SH-SY5Y (cell line): Measurements from ENCODE around the gene RPGRIP1.

Experiments
- GATA2 ChIP-seq: IDR thresholded peaks from 2 replicates; pipeline ENCODE4 v1.6.1; 2011; ENCODE audit warnings: mild to moderate bottlenecking, low read depth, low read length
- GATA3 ChIP-seq: IDR thresholded peaks from 2 replicates; pipeline ENCODE4 v1.6.1; 2011; ENCODE audit warnings: low read depth, mild to moderate bottlenecking, low read length, moderate library complexity

- TF ChIP-seq GATA3 = no peak
- no peak for TF ChIP-seq GATA2
Observed at GRCh38 chr14:21313512-21313911, 33.6 kb downstream of the RPGRIP1 start.
